ENCODE data around the gene BMX. TPM values are rescaled to one million over a fixed set of nuclear protein-coding genes. Genes with fewer than 3 reads are reported as not detected.
A peak's percentile ranks its signal among the peaks of the same experiment; 100 is the strongest.

BMX gene
- total and polyA plus RNA-seq, 2 donors (not counting 1 experiment from before 2014, with no cell fraction given) = not detected

DNA sequence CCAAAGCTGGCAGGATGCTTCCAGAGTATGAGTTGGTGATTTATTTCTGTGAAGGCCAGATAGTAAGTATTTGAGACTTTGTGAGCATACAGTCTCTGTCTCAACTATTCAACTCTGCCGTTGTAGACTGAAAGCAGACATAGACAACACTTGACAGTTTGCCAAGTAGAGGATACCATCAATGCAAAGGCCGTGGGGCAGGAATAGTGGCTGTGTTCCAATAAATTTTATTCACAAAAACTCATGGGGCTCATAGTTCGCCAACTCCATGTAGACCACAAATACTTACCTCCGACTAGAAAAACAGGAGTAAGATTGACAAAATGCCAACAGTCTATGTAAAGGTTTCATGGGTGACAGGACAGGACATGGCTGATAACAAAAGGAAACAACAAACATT lies 3.8 kb upstream of the BMX start:
- ATAC-seq (ENCODE audit: low read depth) = no peak
- no CpG with 5 or more reads among the region's 4 CpGs for WGBS (ENCODE audit: insufficient coverage)
- no peak for DNase-seq
- Histone ChIP-seq H2AFZ (ENCODE audit: insufficient read depth, low read depth, low read length, poor library complexity, severe bottlenecking) (no peak overlapping the region), H4K20me1 (ENCODE audit: control insufficient read depth, insufficient read depth, low read length, poor library complexity, severe bottlenecking) (no peaks in the 10 kb centered on the region), H3K36me3 (replicated peaks in 1 of 2; ENCODE audit: control extremely low read depth in 1 of 2, control insufficient read depth in 1 of 2, extremely low read depth in 1 of 2, insufficient read depth in 2 of 2, low read length in 1 of 2) (no peaks in the 10 kb centered on the region), H3K27ac (ENCODE audit: low read length in 2 of 2) (no peak overlapping the region), H3K4me2 (replicated peaks; ENCODE audit: low read depth, low read length, poor library complexity, severe bottlenecking) (no peak overlapping the region), H3K9ac (ENCODE audit: low read length) (no peak overlapping the region), H3K9me3 (ENCODE audit: control extremely low read depth in 1 of 3, control insufficient read depth in 2 of 3, insufficient read depth in 1 of 3, low read length in 2 of 3) (no peaks in the 10 kb centered on the region), H3K4me1 (ENCODE audit: control insufficient read depth in 2 of 2, insufficient read depth in 2 of 2, low read length in 2 of 2) (peaks cover 7 to 8% of the 10 kb centered on the region in 2 donors), H3K4me3 (ENCODE audit: control extremely low read depth in 1 of 5, extremely low read depth in 1 of 5, insufficient read depth in 1 of 5, low read depth in 2 of 5, low read length in 4 of 5) (no peak overlapping the region), H3K79me2 (ENCODE audit: control insufficient read depth, insufficient read depth, low read length) (no peaks in the 10 kb centered on the region), H3K27me3 (replicated peaks in 1 of 4; ENCODE audit: control extremely low read depth in 1 of 4, control insufficient read depth in 3 of 4, insufficient read depth in 4 of 4, low read length in 3 of 4) (peaks cover 0 to 10% (median 6%) of the 10 kb centered on the region in 4 experiments)
- TF ChIP-seq CTCF (IDR thresholded peaks at IDR 0.05) (no peak), EZH2 (IDR thresholded peaks at IDR 0.05; ENCODE audit: borderline replicate concordance, insufficient read depth, low read depth, low read length, poor library complexity, severe bottlenecking) (no peak)
- H3K4me1 Mint-ChIP-seq = peaks cover 8% of the 10 kb centered on the region
- ChIA-PET POLR2A (no interaction called here), CTCF (interaction anchor here (1.0 kb wide), 1 partner anchor 948 kb away, joined by 3 read pairs; no protein-coding TSS in a partner anchor)
- intact Hi-C loops (cut with micrococcal nuclease) = loop anchor here (10.0 kb wide), 1 partner anchor 1198 kb away; no protein-coding TSS in a partner anchor
- peaks cover 14% of the 10 kb centered on the region for H3K27me3 Mint-ChIP-seq
- H3K27ac Mint-ChIP-seq = no peak overlapping the region
- no peak overlapping the region for H3K4me3 Mint-ChIP-seq
- H3K9me3 Mint-ChIP-seq (ENCODE audit: insufficient read depth) = no peaks in the 10 kb centered on the region

DNA sequence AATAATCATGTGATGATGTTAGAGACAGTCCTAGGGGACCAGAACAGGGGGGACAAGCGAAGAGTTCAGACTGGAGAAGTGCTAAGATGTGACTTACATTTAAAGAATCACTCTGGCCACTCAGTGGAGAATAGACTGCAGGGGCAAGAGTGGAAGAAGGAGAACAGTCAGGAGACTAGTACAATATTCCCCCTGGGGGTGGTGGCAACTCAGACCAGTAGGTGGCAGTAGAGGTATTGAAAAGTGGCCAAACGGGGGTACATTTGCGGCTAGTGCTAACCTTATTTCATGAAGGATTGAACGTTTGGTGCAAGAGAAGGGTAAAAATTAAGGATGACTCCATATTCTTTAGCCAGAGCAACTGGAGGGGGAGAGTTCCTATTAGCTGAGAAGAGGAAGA lies 2.7 kb upstream of the BMX start:
- H3K79me2 ChIP-seq (ENCODE audit: control insufficient read depth, insufficient read depth, low read length) = no peaks in the 10 kb centered on the region
- no peak overlapping the region for H3K9ac ChIP-seq (ENCODE audit: low read length)
- no peaks in the 10 kb centered on the region for H4K20me1 ChIP-seq (ENCODE audit: control insufficient read depth, insufficient read depth, low read length, poor library complexity, severe bottlenecking)
- TF ChIP-seq CTCF (IDR thresholded peaks at IDR 0.05) (peak; percentile 70), EZH2 (IDR thresholded peaks at IDR 0.05; ENCODE audit: borderline replicate concordance, insufficient read depth, low read depth, low read length, poor library complexity, severe bottlenecking) (no peak)
- DNase-seq = peak; percentile 47
- H2AFZ ChIP-seq (ENCODE audit: insufficient read depth, low read depth, low read length, poor library complexity, severe bottlenecking) = no peak overlapping the region
- Mint-ChIP-seq H3K4me3 (no peak overlapping the region), H3K9me3 (ENCODE audit: insufficient read depth) (no peaks in the 10 kb centered on the region), H3K4me1 (peaks cover 8% of the 10 kb centered on the region), H3K27me3 (peaks cover 22% of the 10 kb centered on the region), H3K27ac (no peak overlapping the region)
- H3K4me1 ChIP-seq (ENCODE audit: control insufficient read depth in 2 of 2, insufficient read depth in 2 of 2, low read length in 2 of 2) = peaks cover 7% of the 10 kb centered on the region in 2 donors
- ChIA-PET CTCF (interaction anchor here (0.8 to 1.2 kb wide), 2 partner anchors 23 to 60 kb away, joined by 3 read pairs; no protein-coding TSS in a partner anchor), POLR2A (no interaction called here)
- intact Hi-C loops (cut with micrococcal nuclease) = loop anchor here (2.0 to 10.0 kb wide), 2 partner anchors 947 to 1197 kb away; no protein-coding TSS in a partner anchor
- no peak overlapping the region for H3K4me2 ChIP-seq (replicated peaks; ENCODE audit: low read depth, low read length, poor library complexity, severe bottlenecking)
- WGBS (ENCODE audit: insufficient coverage) = 4% methylated on average over 4 of the region's 4 CpGs
- H3K4me3 ChIP-seq (ENCODE audit: control extremely low read depth in 1 of 5, extremely low read depth in 1 of 5, insufficient read depth in 1 of 5, low read depth in 2 of 5, low read length in 4 of 5) = no peak overlapping the region
- no peak overlapping the region for H3K27ac ChIP-seq (ENCODE audit: low read length in 2 of 2)
- no peaks in the 10 kb centered on the region for H3K36me3 ChIP-seq (replicated peaks in 1 of 2; ENCODE audit: control extremely low read depth in 1 of 2, control insufficient read depth in 1 of 2, extremely low read depth in 1 of 2, insufficient read depth in 2 of 2, low read length in 1 of 2)
- ATAC-seq (ENCODE audit: low read depth) = no peak
- H3K27me3 ChIP-seq (replicated peaks in 1 of 4; ENCODE audit: control extremely low read depth in 1 of 4, control insufficient read depth in 3 of 4, insufficient read depth in 4 of 4, low read length in 3 of 4) = peaks cover 0 to 10% (median 5%) of the 10 kb centered on the region in 4 experiments
- no peaks in the 10 kb centered on the region for H3K9me3 ChIP-seq (ENCODE audit: control extremely low read depth in 1 of 3, control insufficient read depth in 2 of 3, insufficient read depth in 1 of 3, low read length in 2 of 3)

All from B cell (primary cell).